Spinal cord (tissue), 10 donors: ENCODE data around the gene CNTN5. TPM values are rescaled to one million over a fixed set of nuclear protein-coding genes. Genes with fewer than 3 reads are reported as not detected.

ENCODE experiments used
- DNase-seq, 6 donors: peaks; one replicate each; pipeline versions ENCODE4 v3.0.0 to v3.0.0-alpha.2; 2013 to 2015; ENCODE audit warnings: low spot score in 6 of 6, low read depth in 4 of 6
- H3K27ac ChIP-seq: one replicate; pipeline ENCODE4 v1.5.1; 2013; ENCODE audit warnings: low read depth, low read length, control low read depth
- H3K27me3 ChIP-seq: one replicate; pipeline ENCODE4 v1.6.1; 2013; ENCODE audit warnings: low read length; ENCODE audit not compliant: control insufficient read depth, insufficient read depth
- H3K36me3 ChIP-seq: one replicate; pipeline ENCODE4 v1.6.1; 2013; ENCODE audit warnings: low read length; ENCODE audit not compliant: control insufficient read depth, insufficient read depth
- H3K4me1 ChIP-seq: one replicate; pipeline ENCODE4 v1.6.1; 2013; ENCODE audit warnings: low read length; ENCODE audit not compliant: control insufficient read depth, insufficient read depth
- H3K4me3 ChIP-seq: one replicate; pipeline ENCODE4 v1.5.1; 2013; ENCODE audit warnings: low read depth, low read length, control low read depth
- H3K9me3 ChIP-seq: one replicate; pipeline ENCODE4 v1.6.1; 2013; ENCODE audit warnings: low read length; ENCODE audit not compliant: control insufficient read depth, insufficient read depth
- WGBS: methylation state at CpG from one replicate; pipeline ENCODE4 v1.1.5; 2013; ENCODE audit warnings: missing lambda C conversion rate; ENCODE audit not compliant: insufficient coverage; 5-methylcytosine and 5-hydroxymethylcytosine counted together
- polyA plus RNA-seq, 2 donors: library from polyadenylated mRNA; unstranded; fragments of 120-200 nt; gene quantifications; one replicate each; pipeline ENCODE4 v1.2.1, GENCODE V29; 2013; ENCODE audit not compliant: insufficient read length in 2 of 2
- total RNA-seq, 2 donors: library from RNA; depleted of rRNA in 1 of 2; stranded (reverse); fragments of 120-200 nt in 1 of 2; fragments of >200 nt in 1 of 2; gene quantifications; one replicate each; pipeline versions ENCODE4 v1.2.3 to v1.2.4, GENCODE V29; 2013 to 2014
- donor health status: healthy.

Gene CNTN5
- total and polyA plus RNA-seq, 4 donors, result 8.4 to 24.8 (median 12.0) TPM

DNA sequence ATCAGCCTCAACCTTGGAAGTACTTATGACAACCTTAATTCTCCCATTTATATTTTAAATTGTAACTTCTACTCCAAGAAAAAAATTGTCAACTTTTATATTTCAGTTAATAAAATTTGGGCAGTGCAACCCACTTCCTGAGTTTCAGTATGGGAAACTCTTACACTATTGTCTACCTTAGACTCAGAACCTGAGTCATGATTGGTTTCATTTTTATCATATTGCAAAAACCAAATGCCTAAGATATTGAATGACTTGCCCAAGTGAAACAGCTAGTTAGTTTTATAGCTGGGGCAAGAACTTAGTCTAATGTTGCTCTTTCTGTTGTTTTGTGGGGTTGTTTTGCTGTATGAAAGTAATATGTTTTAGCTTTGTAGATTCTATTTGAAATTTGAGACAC lies 1332.3 kb downstream of the CNTN5 start:
- no peak overlapping the region for H3K27ac ChIP-seq
- DNase-seq, result no peak
- no peak overlapping the region for H3K4me3 ChIP-seq
- H3K27me3 ChIP-seq, result no peaks in the 10 kb centered on the region
- H3K9me3 ChIP-seq, result no peaks in the 10 kb centered on the region
- no peaks in the 10 kb centered on the region for H3K36me3 ChIP-seq
- H3K4me1 ChIP-seq, result no peaks in the 10 kb centered on the region

DNA sequence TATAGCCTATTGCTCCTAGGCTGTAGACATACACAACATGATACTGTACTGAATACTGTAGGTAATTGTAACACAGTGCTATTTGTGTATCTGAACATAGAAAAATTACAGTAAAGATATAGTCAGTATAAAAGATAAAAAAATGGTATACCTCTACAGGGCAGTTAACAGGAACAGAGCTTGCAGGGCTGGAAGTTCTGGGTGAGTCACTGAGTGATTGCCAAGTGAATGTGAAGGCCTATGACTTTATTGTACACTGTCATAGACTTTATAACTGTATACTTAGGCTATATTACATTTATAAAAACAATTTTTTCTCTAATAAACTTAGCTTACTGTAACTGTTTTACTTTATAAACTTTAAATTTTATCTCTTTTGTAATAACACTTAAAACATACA lies 1334.0 kb downstream of the CNTN5 start:
- Histone ChIP-seq H3K9me3 (no peaks in the 10 kb centered on the region), H3K27ac (no peak overlapping the region), H3K27me3 (no peaks in the 10 kb centered on the region), H3K36me3 (no peaks in the 10 kb centered on the region), H3K4me3 (no peak overlapping the region), H3K4me1 (no peaks in the 10 kb centered on the region)
- DNase-seq, result no peak

GRCh38 chr11:100356035-100356434 lies 1335.3 kb downstream of the CNTN5 start:
- Histone ChIP-seq H3K27ac (no peak overlapping the region), H3K9me3 (peaks cover 2% of the 10 kb centered on the region), H3K36me3 (no peaks in the 10 kb centered on the region), H3K4me3 (no peak overlapping the region), H3K4me1 (no peaks in the 10 kb centered on the region), H3K27me3 (no peaks in the 10 kb centered on the region)
- WGBS, result 39% methylated on average over 3 of the region's 4 CpGs
- no peak for DNase-seq

GRCh38 chr11:100359281-100359680 lies 1338.5 kb downstream of the CNTN5 start:
- Histone ChIP-seq H3K27me3 (no peaks in the 10 kb centered on the region), H3K4me1 (no peaks in the 10 kb centered on the region), H3K27ac (no peak overlapping the region), H3K9me3 (peaks cover 2% of the 10 kb centered on the region), H3K36me3 (no peaks in the 10 kb centered on the region), H3K4me3 (no peak overlapping the region)
- DNase-seq, result no peak
- WGBS, result 80% methylated on average over 1 of the region's 4 CpGs

GRCh38 chr11:100367892-100368291 lies 1347.1 kb downstream of the CNTN5 start:
- H3K9me3 ChIP-seq, result peaks cover 2% of the 10 kb centered on the region
- DNase-seq, result no peak

DNA sequence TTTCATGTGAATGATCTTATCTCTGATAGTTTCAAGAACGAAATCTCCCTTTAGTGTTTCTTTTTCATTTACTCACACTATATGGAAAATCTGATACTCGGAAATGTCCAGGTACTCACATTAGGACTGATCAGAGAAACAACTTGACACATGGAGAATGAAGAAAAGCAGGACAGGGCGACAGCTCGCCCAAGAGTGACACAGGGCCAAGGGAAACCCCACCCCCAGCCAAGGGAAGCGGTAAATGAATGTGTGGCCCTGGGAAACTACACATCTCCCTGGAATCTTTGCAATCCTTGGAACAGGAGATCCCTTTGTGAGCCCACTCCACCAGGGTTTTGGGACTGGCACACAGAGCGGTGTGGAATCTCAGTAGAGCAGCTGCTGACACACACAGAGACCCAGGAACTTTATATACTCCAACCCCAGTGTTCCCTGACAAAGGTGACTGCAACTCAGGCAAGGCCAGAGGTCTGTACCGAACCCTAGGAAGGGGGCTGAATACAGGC lies 1362.7 kb downstream of the CNTN5 start:
- Histone ChIP-seq H3K36me3 (no peaks in the 10 kb centered on the region), H3K9me3 (no peaks in the 10 kb centered on the region), H3K27me3 (no peaks in the 10 kb centered on the region), H3K27ac (no peak overlapping the region), H3K4me3 (no peak overlapping the region), H3K4me1 (no peaks in the 10 kb centered on the region)
- DNase-seq, result no peak
- WGBS, result 82% methylated on average over 3 of the region's 7 CpGs

More at GRCh38 chr11:100367892-100368291, 1347.1 kb downstream of the CNTN5 start:
- H3K27me3 ChIP-seq, result no peaks in the 10 kb centered on the region
- no peak overlapping the region for H3K27ac ChIP-seq
- no peaks in the 10 kb centered on the region for H3K36me3 ChIP-seq
- no peak overlapping the region for H3K4me3 ChIP-seq
- no peaks in the 10 kb centered on the region for H3K4me1 ChIP-seq

- Histone ChIP-seq H3K4me3 (no peak overlapping the region), H3K36me3 (no peaks in the 10 kb centered on the region), H3K9me3 (no peaks in the 10 kb centered on the region), H3K27me3 (no peaks in the 10 kb centered on the region), H3K27ac (no peak overlapping the region), H3K4me1 (no peaks in the 10 kb centered on the region)
- peak in 1 of 6 donors; percentile 32 for DNase-seq
- WGBS, result no CpG with 5 or more reads among the region's 3 CpGs
These were observed 1375.5 kb downstream of the CNTN5 start for GRCh38 chr11:100396266-100396665.

DNA sequence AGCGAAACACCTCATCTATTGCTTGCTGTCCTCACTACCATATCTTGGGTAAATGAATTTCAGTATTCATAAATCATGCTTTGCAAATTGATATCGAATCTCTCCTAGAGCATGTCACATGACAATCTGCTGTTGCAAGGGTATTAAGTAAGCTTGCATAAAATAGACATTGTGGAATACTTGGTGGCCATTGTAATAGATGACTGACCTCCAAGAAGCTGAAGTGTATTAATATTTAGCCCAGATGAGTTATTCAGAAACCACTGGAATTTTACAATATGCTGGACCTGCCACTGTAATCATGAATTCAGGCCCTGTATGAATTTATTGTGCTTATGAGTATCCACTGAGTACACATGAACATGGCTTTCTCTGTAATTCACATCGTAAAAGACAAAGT lies 1376.7 kb downstream of the CNTN5 start:
- no peak overlapping the region for H3K4me3 ChIP-seq
- no peak overlapping the region for H3K27ac ChIP-seq
- no peaks in the 10 kb centered on the region for H3K4me1 ChIP-seq
- H3K9me3 ChIP-seq, result no peaks in the 10 kb centered on the region
- H3K36me3 ChIP-seq, result no peaks in the 10 kb centered on the region
- no peak for DNase-seq
- no CpG with 5 or more reads among the region's 3 CpGs for WGBS
- no peaks in the 10 kb centered on the region for H3K27me3 ChIP-seq

DNA sequence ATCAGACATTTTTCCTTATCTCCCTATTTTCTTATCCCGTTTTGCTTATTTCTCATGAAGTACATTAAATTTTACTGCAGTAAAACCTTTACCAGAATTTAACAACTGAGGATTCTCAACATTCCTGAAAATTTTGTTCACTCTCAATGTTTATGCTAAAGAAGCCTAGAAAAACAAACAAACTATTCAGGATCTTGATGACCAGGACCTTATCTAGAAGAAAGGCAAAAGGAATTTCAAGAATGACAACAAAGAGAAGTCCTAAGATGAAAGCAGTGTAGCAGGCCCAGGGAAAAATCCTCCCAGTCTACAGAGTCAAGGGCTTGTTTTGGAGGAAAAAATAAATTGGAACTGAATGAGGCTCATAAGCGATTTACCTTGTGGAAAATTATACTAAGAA lies 1383.1 kb downstream of the CNTN5 start:
- no CpG with 5 or more reads among the region's 2 CpGs for WGBS
- H3K27me3 ChIP-seq, result no peaks in the 10 kb centered on the region

GRCh38 chr11:100404907-100405306 lies 1384.2 kb downstream of the CNTN5 start:
- no peaks in the 10 kb centered on the region for H3K9me3 ChIP-seq
- H3K27me3 ChIP-seq, result no peaks in the 10 kb centered on the region
- DNase-seq, result no peak
- no peaks in the 10 kb centered on the region for H3K4me1 ChIP-seq
- H3K27ac ChIP-seq, result no peak overlapping the region
- H3K4me3 ChIP-seq, result no peak overlapping the region
- 84% methylated on average over 10 of the region's 10 CpGs for WGBS
- no peaks in the 10 kb centered on the region for H3K36me3 ChIP-seq

More for the DNA sequence above, 1383.1 kb downstream of the CNTN5 start:
- peak in 1 of 6 donors; percentile 5 for DNase-seq
- Histone ChIP-seq H3K36me3 (no peaks in the 10 kb centered on the region), H3K9me3 (no peaks in the 10 kb centered on the region), H3K27ac (no peak overlapping the region), H3K4me1 (no peaks in the 10 kb centered on the region), H3K4me3 (no peak overlapping the region)
